HepG2 (cell line): ENCODE results near the gene ZNF765.
"Not testable (repeated sequence)": the region's sequence is repeated elsewhere in the genome, so short reads cannot be mapped to it uniquely, and the experiment has no call there.

Experiments used
- MYC ChIP-seq: sonication (generic); formaldehyde crosslinking; IDR thresholded peaks from 2 replicates; pipeline ENCODE4 v1.9.0; 2021; ENCODE audit warnings: missing genetic modification reagents, borderline replicate concordance
- ZNF280D ChIP-seq: sonication (generic); formaldehyde crosslinking; IDR thresholded peaks from 2 replicates; pipeline ENCODE4 v1.5.1; 2020; ENCODE audit warnings: mild to moderate bottlenecking, missing genetic modification reagents
- TF ChIP-seq, protein P1 (sequence below): IDR thresholded peaks from 2 replicates; pipeline ENCODE4 v1.6.1; 2016; ENCODE audit warnings: missing genetic modification reagents, missing compliant biosample characterization
- TF ChIP-seq, protein P2 (sequence below): sonication (generic); formaldehyde crosslinking; IDR thresholded peaks from 2 replicates; pipeline ENCODE4 v1.4.0; 2020; ENCODE audit warnings: missing genetic modification reagents

GRCh38 chr19:53395840-53396524 lies 1.0 kb downstream of the ZNF765 start:
- TF ChIP-seq, protein P1, sequence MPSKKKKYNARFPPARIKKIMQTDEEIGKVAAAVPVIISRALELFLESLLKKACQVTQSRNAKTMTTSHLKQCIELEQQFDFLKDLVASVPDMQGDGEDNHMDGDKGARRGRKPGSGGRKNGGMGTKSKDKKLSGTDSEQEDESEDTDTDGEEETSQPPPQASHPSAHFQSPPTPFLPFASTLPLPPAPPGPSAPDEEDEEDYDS: not testable (repeated sequence)
- not testable (repeated sequence) for TF ChIP-seq ZNF280D (CRISPR knock-in tag); MYC
- TF ChIP-seq, protein P2, sequence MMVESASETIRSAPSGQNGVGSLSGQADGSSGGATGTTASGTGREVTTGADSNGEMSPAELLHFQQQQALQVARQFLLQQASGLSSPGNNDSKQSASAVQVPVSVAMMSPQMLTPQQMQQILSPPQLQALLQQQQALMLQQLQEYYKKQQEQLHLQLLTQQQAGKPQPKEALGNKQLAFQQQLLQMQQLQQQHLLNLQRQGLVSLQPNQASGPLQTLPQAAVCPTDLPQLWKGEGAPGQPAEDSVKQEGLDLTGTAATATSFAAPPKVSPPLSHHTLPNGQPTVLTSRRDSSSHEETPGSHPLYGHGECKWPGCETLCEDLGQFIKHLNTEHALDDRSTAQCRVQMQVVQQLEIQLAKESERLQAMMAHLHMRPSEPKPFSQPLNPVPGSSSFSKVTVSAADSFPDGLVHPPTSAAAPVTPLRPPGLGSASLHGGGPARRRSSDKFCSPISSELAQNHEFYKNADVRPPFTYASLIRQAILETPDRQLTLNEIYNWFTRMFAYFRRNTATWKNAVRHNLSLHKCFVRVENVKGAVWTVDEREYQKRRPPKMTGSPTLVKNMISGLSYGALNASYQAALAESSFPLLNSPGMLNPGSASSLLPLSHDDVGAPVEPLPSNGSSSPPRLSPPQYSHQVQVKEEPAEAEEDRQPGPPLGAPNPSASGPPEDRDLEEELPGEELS (CRISPR knock-in tag): not testable (repeated sequence)
